SK-N-SH treated with all-trans-retinoic acid at 6 μM for 48 hours (cell line): ENCODE results near the gene THSD8.

Experiments used
- ATAC-seq: fragments of 200-7000 bp; cut with Tn5 transposase; 3 replicates; pipeline ENCODE4 v1.9.1; 2020; ENCODE audit warnings: mild to moderate bottlenecking, moderate library complexity
- BACH2 ChIP-seq: fragments of 250-450 bp; sonication (Bioruptor Pico); IDR thresholded peaks from 2 replicates; pipeline ENCODE4 v1.9.0; 2021; ENCODE audit warnings: mild to moderate bottlenecking, borderline replicate concordance
- CSDC2 ChIP-seq: fragments of 250-450 bp; sonication (Bioruptor Pico); IDR thresholded peaks from 2 replicates; pipeline ENCODE4 v1.5.0; 2020; ENCODE audit warnings: mild to moderate bottlenecking, moderate library complexity
- ESRRG ChIP-seq: fragments of 250-450 bp; sonication (Bioruptor Pico); IDR thresholded peaks from 2 replicates; pipeline ENCODE4 v1.6.1; 2021; ENCODE audit warnings: mild to moderate bottlenecking
- GLIS3 ChIP-seq: fragments of 250-450 bp; sonication (Bioruptor Pico); IDR thresholded peaks from 2 replicates; pipeline ENCODE4 v1.5.0; 2020; ENCODE audit warnings: mild to moderate bottlenecking, moderate library complexity
- OSR1 ChIP-seq: fragments of 250-450 bp; sonication (Bioruptor Pico); IDR thresholded peaks from 2 replicates; pipeline ENCODE4 v1.8.0; 2022; ENCODE audit warnings: moderate library complexity, mild to moderate bottlenecking, inconsistent platforms
- RARB ChIP-seq: fragments of 250-450 bp; sonication (Bioruptor Pico); IDR thresholded peaks from 2 replicates; pipeline ENCODE4 v1.8.0; 2021; ENCODE audit warnings: mild to moderate bottlenecking, moderate library complexity
- SNAI2 ChIP-seq: fragments of 250-450 bp; sonication (Bioruptor Pico); IDR thresholded peaks from 2 replicates; pipeline ENCODE4 v1.5.0; 2020; ENCODE audit warnings: mild to moderate bottlenecking, moderate library complexity
- TCF4 ChIP-seq: fragments of 250-450 bp; sonication (Bioruptor Pico); IDR thresholded peaks from 2 replicates; pipeline ENCODE4 v1.8.0; 2021; ENCODE audit warnings: mild to moderate bottlenecking, moderate library complexity, borderline replicate concordance
- TOX ChIP-seq: fragments of 250-450 bp; sonication (Bioruptor Pico); IDR thresholded peaks from 2 replicates; pipeline ENCODE4 v1.8.0; 2021; ENCODE audit warnings: mild to moderate bottlenecking, moderate library complexity, borderline replicate concordance
- ZC3H10 ChIP-seq: fragments of 250-450 bp; sonication (Bioruptor Pico); IDR thresholded peaks from 2 replicates; pipeline ENCODE4 v1.5.1; 2021; ENCODE audit warnings: mild to moderate bottlenecking, moderate library complexity
- ZFP3 ChIP-seq: fragments of 250-450 bp; sonication (Bioruptor Pico); IDR thresholded peaks from 2 replicates; pipeline ENCODE4 v1.5.0; 2020; ENCODE audit warnings: mild to moderate bottlenecking, moderate library complexity
- ZFP30 ChIP-seq: fragments of 450-650 bp; formaldehyde crosslinking; IDR thresholded peaks from 2 replicates; pipeline ENCODE4 v1.5.0; 2022; ENCODE audit warnings: mild to moderate bottlenecking, moderate library complexity
- ZNF565 ChIP-seq: fragments of 450-650 bp; formaldehyde crosslinking; conservative IDR thresholded peaks from 2 replicates; pipeline ENCODE4 v1.5.0; 2020; ENCODE audit warnings: low read depth, mild to moderate bottlenecking, moderate library complexity
- ZNF8 ChIP-seq: fragments of 450-650 bp; formaldehyde crosslinking; IDR thresholded peaks from 2 replicates; pipeline ENCODE4 v1.5.0; 2020; ENCODE audit warnings: mild to moderate bottlenecking, moderate library complexity
- TF ChIP-seq, protein P1 (sequence below): fragments of 250-450 bp; sonication (Bioruptor Pico); IDR thresholded peaks from 2 replicates; pipeline ENCODE4 v1.5.1; 2021; ENCODE audit warnings: mild to moderate bottlenecking, moderate library complexity
- TF ChIP-seq, protein P2 (sequence below): fragments of 250-450 bp; sonication (Bioruptor Pico); IDR thresholded peaks from 2 replicates; pipeline ENCODE4 v1.8.0; 2021; ENCODE audit warnings: low read depth, mild to moderate bottlenecking, moderate library complexity, borderline replicate concordance
- TF ChIP-seq, protein P3 (sequence below): fragments of 250-450 bp; sonication (Bioruptor Pico); IDR thresholded peaks from 2 replicates; pipeline ENCODE4 v1.8.0; 2020; ENCODE audit warnings: mild to moderate bottlenecking, moderate library complexity, borderline replicate concordance
- TF ChIP-seq, protein P4 (sequence below): fragments of 250-450 bp; sonication (Bioruptor Pico); IDR thresholded peaks from 2 replicates; pipeline ENCODE4 v1.5.1; 2020; ENCODE audit warnings: low read depth, mild to moderate bottlenecking, moderate library complexity

Gene THSD8

DNA sequence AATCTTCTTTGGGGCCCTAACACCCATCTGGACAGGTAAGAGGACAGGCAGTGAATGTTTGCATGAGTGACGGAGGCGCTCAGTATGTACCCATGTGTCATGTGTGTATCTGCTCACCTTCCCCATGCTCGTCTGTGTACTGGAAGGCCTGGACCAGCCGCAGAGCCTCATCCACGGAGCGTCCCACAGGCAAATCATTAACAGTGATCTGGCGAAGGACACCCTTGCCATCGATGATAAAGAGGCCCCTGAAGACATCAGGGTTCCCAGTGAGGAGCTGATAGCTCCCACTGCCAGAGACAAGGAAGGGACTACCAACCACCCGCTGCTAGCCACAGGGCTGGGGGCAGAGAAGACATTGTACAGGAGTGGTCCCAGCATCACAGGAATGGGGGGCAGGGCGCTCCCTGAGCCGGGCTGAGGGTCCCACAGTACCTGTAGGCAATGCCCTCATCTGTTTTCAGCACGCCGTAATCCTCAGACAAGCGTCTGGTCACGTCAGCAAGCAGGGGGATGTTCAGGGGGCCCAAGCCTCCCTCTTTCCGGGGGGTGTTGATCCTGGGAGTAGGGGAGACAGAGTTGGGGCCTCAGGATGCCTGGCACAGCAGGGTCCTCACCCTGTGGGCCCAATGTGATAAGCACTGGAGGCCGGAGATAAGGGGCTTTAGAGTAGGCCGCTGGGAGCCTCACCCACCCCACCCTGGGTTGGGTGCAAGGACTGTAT is 2.0 kb upstream of the THSD8 start (continued):
- TF ChIP-seq, protein P1, sequence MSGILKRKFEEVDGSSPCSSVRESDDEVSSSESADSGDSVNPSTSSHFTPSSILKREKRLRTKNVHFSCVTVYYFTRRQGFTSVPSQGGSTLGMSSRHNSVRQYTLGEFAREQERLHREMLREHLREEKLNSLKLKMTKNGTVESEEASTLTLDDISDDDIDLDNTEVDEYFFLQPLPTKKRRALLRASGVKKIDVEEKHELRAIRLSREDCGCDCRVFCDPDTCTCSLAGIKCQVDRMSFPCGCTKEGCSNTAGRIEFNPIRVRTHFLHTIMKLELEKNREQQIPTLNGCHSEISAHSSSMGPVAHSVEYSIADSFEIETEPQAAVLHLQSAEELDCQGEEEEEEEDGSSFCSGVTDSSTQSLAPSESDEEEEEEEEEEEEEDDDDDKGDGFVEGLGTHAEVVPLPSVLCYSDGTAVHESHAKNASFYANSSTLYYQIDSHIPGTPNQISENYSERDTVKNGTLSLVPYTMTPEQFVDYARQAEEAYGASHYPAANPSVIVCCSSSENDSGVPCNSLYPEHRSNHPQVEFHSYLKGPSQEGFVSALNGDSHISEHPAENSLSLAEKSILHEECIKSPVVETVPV (CRISPR knock-in tag), result no peak
- TF ChIP-seq GLIS3 (CRISPR knock-in tag) (no peak), TCF4 (no peak)

DNA sequence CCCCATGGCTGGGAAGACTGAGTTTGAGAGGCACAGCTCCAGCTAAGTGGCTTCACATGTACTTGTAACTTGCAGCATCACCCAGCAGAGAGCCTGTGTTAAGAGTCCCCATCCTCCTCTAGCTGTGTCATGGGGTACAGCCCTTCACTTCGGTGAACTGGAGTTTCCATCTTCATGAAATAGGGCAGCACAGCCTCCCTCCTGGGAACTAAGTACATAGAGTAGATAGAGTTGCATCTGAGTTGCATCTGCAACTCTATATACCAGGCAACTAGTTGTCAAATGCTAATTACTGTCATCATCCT is 1.5 kb upstream of the THSD8 start:
- no peak for ATAC-seq

DNA sequence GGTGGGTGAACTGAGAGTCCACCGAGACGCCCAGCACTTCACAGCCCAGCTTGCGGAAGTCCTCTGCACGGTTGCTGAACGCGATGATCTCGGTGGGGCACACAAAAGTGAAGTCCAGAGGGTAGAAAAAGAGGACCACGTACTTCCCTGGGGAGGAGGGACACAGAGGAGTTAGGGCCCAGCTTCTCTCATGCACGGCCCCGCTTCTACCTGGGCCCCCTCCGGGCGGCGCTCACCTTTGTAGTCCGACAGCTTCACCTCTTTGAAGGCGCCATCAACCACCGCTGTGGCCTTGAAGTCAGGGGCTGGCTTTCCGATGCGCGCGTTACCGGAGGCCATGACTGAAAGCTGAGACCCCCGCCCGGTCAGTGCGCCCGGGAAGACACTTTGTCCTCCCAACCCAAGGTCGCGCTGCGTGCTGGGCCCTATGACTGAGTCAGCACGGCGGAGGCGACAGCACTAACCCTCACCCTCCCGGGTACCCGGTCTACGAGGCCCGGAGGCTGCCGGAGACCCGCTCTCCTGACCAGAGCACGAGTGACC is 875 bp upstream of the THSD8 start:
- peak; percentile 23 for ATAC-seq
- no peak for TF ChIP-seq CSDC2
- TF ChIP-seq SNAI2 (CRISPR knock-in tag), result no peak
- no peak for TF ChIP-seq ESRRG
- TF ChIP-seq ZNF565, result no peak
- no peak for TF ChIP-seq OSR1
- TF ChIP-seq ZNF8 (CRISPR knock-in tag), result no peak
- TF ChIP-seq ZFP30 (CRISPR knock-in tag), result no peak
- TF ChIP-seq, protein P2, sequence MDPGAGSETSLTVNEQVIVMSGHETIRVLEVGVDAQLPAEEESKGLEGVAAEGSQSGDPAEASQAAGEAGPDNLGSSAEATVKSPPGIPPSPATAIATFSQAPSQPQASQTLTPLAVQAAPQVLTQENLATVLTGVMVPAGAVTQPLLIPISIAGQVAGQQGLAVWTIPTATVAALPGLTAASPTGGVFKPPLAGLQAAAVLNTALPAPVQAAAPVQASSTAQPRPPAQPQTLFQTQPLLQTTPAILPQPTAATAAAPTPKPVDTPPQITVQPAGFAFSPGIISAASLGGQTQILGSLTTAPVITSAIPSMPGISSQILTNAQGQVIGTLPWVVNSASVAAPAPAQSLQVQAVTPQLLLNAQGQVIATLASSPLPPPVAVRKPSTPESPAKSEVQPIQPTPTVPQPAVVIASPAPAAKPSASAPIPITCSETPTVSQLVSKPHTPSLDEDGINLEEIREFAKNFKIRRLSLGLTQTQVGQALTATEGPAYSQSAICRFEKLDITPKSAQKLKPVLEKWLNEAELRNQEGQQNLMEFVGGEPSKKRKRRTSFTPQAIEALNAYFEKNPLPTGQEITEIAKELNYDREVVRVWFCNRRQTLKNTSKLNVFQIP (CRISPR knock-in tag), result no peak
- TF ChIP-seq ZFP3 (CRISPR knock-in tag), result no peak
- no peak for TF ChIP-seq TOX
- no peak for TF ChIP-seq BACH2 (CRISPR knock-in tag)

More for the DNA sequence above, 1.5 kb upstream of the THSD8 start:
- TF ChIP-seq RARB (no peak), ESRRG (no peak), OSR1 (no peak), ZC3H10 (CRISPR knock-in tag) (no peak)
- TF ChIP-seq, protein P2 (CRISPR knock-in tag), result no peak
- TF ChIP-seq, protein P3, sequence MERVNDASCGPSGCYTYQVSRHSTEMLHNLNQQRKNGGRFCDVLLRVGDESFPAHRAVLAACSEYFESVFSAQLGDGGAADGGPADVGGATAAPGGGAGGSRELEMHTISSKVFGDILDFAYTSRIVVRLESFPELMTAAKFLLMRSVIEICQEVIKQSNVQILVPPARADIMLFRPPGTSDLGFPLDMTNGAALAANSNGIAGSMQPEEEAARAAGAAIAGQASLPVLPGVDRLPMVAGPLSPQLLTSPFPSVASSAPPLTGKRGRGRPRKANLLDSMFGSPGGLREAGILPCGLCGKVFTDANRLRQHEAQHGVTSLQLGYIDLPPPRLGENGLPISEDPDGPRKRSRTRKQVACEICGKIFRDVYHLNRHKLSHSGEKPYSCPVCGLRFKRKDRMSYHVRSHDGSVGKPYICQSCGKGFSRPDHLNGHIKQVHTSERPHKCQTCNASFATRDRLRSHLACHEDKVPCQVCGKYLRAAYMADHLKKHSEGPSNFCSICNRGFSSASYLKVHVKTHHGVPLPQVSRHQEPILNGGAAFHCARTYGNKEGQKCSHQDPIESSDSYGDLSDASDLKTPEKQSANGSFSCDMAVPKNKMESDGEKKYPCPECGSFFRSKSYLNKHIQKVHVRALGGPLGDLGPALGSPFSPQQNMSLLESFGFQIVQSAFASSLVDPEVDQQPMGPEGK (CRISPR knock-in tag), result no peak

DNA sequence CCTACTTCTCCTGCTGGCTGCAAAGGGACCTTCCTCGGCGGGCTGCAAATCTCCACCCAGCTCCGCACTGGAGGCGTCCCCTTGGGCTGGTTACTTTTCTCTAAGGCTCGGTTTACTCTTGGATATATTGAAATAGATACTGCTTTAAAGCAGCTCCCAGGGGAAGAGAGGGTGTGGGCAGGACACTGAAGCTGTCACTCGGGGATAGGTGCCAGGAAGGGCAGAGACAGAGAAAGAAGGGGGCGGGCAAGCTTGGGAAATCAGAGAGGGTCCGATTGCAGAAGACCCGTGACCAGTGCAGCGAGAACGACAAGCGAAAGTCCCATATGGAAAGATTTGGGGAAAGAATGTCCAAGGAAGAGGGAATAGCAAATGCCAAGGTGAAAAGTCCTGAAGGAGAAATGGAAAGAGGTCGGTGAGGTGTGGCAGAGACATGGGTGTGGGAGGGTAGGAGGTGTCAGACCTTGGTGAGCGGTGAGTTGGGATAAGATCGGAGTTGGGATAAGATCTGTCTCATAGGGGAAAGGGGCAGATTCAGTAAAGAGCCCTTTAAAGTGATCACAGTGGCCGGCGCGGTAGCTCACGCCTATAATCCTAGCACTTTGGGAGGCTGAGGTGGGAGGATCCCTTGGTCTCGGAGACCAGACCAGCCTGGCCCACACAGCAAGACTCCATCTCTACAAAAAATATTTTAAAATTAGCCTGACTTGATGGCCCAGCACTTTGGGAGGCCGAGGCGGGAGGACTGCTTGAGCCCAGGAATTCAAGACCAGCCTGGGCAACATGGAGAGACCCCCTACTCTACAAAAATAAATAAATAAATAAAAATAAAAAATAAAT is 618 bp downstream of the THSD8 start:
- ATAC-seq, result peak; percentile 25
- TF ChIP-seq TCF4 (no peak), ZNF565 (no peak), ZC3H10 (CRISPR knock-in tag) (no peak), CSDC2 (no peak)
- TF ChIP-seq, protein P4, sequence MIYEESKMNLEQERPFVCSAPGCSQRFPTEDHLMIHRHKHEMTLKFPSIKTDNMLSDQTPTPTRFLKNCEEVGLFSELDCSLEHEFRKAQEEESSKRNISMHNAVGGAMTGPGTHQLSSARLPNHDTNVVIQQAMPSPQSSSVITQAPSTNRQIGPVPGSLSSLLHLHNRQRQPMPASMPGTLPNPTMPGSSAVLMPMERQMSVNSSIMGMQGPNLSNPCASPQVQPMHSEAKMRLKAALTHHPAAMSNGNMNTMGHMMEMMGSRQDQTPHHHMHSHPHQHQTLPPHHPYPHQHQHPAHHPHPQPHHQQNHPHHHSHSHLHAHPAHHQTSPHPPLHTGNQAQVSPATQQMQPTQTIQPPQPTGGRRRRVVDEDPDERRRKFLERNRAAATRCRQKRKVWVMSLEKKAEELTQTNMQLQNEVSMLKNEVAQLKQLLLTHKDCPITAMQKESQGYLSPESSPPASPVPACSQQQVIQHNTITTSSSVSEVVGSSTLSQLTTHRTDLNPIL (CRISPR knock-in tag), result no peak
- TF ChIP-seq, all 23 proteins: peak for 0
